Heart left ventricle (tissue), 13 donors: ENCODE measurements around the gene TMEM185B.

Experiments used
- POLR2A ChIP-seq, 2 donors: fragments of 450-650 bp; IDR thresholded peaks; one replicate each; pipeline ENCODE4 v1.6.1; 2017; ENCODE audit warnings: antibody characterized with exemption in 2 of 2, mild to moderate bottlenecking in 2 of 2, moderate library complexity in 2 of 2
- TF ChIP-seq, protein P1 (sequence below), 12 donors: fragments of 200-600 bp; sonication (generic) in 4 of 12; IDR thresholded peaks; one replicate each; pipeline versions ENCODE4 v1.5.0 to v1.8.0; 2018 to 2022; ENCODE audit warnings: antibody characterized with exemption in 12 of 12, mild to moderate bottlenecking in 5 of 12
- donor health status: ischemic (EF 13 %, LVEDD 7.1; RV severe dilation, severe dysfunction).
- donor health status: DM: no; HTN: yes; CAD: no.
- donor health status: DM: no; HTN: no; CAD: no.
- donor health status: ischemic (EF 25% LVEDD 6.9; RV normal size, moderate dysfunction).
- donor health status: ischemic (EF 25% LVEDD 5.7; RV mildly dilated, moderate dysfunction).
- donor health status: ischemic (EF 35%, LVEDD 5.7; RV mildly dilated, moderate dysfunction).
- donor health status: nonischemic (EF 11% LVEDD 7.7; RV severe dilation, severe dysfunction).
- donor health status: DM: yes; HTN: yes; CAD: no.
- donor health status: PGD.
- donor health status: ischemic (EF 29% LVEDD 5.4; RV normal size, mild dysfunction).
- donor health status: nonischemic (EF 23%, LVEDD 6.1; RV moderate dilation, normal function).

DNA sequence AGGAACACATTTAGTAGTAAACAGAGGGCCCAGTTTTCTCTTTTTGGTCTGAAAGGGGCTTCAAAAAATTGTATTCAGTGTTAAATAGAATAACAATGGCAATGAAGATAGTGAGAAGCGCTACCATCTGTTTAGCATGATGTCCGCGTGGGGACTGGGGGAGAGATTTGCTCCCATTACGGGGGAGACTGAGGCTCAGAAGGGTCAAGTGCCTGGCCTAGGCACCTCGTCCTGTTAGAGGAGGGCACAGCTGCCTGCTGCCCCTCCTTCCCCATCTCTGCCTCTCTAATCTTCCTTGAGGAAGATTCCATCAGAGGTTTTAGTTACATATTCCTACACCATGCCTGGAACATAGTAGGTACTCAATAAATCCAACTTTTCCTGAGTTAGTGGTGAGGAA is 10.1 kb upstream of the TMEM185B start:
- TF ChIP-seq POLR2A (IDR thresholded peaks at IDR 0.05) = no peak
- TF ChIP-seq, protein P1, sequence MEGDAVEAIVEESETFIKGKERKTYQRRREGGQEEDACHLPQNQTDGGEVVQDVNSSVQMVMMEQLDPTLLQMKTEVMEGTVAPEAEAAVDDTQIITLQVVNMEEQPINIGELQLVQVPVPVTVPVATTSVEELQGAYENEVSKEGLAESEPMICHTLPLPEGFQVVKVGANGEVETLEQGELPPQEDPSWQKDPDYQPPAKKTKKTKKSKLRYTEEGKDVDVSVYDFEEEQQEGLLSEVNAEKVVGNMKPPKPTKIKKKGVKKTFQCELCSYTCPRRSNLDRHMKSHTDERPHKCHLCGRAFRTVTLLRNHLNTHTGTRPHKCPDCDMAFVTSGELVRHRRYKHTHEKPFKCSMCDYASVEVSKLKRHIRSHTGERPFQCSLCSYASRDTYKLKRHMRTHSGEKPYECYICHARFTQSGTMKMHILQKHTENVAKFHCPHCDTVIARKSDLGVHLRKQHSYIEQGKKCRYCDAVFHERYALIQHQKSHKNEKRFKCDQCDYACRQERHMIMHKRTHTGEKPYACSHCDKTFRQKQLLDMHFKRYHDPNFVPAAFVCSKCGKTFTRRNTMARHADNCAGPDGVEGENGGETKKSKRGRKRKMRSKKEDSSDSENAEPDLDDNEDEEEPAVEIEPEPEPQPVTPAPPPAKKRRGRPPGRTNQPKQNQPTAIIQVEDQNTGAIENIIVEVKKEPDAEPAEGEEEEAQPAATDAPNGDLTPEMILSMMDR (IDR thresholded peaks at IDR 0.05) = no peak
